ENCODE data around the gene EGFR.

EGFR gene

GRCh38 chr7:55036950-55037736 lies 18.3 kb downstream of the EGFR start:
- no peak for DNase-seq (ENCODE audit: low read depth)

DNA sequence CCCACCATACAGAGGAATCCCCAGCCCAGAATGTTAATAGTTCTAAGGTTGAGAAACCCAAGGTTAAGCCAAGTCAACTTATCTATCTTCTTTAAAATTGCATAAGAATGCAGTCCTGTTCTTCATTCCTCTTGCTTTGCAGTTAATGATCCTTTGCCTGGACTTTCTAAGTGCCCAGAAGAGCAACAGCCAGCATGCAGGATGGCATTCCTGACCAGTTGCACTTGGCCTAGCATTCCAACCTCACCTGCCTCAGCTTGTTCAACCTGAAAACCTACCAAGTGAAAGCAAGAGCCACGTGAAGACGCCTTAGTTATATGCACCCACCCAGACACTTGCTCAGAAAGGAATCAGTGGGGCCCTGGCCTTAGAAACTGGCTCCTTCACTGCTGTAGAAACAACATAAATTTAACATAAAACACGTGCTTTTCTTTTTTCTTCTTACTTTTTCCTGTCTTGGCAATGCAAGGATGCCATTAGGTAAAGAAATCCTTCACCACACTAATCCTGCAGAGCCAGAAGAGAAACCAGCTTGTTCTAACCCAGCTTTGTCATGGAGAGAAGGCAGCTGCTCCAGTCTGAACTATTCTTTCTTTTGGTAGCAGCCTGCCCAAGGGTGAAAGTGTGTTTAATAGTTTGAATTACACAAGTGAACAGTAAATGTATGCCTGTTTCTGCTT lies 25.0 kb downstream of the EGFR start:
- DNase-seq (ENCODE audit: low read depth) = no peak

GRCh38 chr7:55044371-55044717 lies 25.5 kb downstream of the EGFR start:
- DNase-seq (ENCODE audit: low read depth) = no peak

GRCh38 chr7:55044791-55045190 lies 26.0 kb downstream of the EGFR start:
- DNase-seq (ENCODE audit: low read depth) = no peak

DNA sequence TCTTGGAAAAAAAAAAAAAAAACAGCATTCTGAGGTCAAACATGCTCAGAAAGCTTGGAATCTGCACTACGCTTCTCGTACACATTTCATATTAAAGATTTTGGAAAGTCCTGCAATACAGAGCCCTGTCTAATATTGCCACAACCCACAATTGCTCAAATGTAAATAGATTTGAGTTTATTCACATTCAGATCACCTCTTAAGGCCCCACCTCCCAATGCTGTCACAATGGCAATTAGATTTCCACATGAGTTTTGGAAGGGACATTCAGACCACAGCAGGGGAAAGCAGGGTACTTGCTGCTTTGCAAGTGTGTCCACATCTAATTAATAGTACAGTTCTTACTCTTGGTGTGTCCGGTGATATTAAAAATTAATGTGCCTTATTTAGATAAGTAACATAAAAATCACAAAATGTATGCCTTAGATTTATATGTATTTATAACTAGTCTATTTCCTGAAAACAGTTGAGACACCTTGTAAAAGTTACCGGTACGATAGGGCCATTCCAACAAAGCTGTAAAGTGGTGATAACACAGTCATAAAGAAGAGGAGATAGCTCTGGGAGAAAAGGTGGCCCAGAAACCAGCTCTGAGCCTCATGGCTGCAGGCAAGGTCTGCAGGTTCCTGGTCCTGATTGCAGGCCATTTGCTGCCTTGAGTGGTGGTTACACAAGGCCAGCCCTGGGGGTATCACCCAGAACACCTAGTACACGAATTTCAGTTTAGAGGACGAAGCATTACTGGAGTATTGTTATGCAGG lies 27.9 kb downstream of the EGFR start:
- DNase-seq (ENCODE audit: low read depth) = no peak

GRCh38 chr7:55048221-55048859 lies 29.5 kb downstream of the EGFR start:
- no peak for DNase-seq (ENCODE audit: low read depth)

DNA sequence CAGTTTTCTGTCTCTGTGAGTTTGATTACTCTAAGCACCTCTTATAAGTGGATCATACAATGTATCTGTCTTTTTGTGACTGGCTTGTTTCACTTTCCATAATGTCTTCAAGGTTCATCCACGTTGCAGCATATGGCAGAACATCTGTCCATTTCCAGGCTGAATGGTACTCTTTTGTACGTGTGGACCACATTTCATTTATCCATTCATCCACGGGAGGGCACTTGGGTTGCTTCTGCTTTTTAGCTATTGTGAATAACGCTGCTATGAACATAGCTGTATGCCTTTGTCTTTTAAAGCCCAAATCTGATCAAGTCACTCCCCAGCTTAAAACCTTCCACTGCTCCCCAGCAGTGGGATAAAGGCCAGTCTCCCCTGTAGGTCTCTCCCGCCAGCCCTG lies 31.5 kb downstream of the EGFR start:
- DNase-seq (ENCODE audit: low read depth) = no peak

DNA sequence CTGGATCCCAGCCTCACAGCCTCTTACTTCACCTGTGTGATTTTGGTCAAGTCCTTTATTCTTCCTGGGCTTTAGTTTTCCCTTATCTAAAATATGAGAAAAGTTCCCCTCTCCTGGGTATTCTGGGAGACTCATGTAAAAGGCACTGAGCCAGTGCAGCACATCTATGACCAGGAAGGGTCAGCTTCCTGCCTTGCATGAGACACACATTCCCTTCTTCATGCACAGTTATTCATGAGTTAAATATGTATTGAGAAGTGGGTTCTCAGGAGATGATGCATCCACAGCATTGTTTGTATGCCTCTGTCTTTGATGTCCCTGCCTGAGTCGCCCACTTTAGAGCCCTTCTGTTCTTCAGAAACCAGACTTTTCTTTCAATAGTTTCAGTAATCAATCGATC lies 33.3 kb downstream of the EGFR start:
- no peak for DNase-seq (ENCODE audit: low read depth)

DNA sequence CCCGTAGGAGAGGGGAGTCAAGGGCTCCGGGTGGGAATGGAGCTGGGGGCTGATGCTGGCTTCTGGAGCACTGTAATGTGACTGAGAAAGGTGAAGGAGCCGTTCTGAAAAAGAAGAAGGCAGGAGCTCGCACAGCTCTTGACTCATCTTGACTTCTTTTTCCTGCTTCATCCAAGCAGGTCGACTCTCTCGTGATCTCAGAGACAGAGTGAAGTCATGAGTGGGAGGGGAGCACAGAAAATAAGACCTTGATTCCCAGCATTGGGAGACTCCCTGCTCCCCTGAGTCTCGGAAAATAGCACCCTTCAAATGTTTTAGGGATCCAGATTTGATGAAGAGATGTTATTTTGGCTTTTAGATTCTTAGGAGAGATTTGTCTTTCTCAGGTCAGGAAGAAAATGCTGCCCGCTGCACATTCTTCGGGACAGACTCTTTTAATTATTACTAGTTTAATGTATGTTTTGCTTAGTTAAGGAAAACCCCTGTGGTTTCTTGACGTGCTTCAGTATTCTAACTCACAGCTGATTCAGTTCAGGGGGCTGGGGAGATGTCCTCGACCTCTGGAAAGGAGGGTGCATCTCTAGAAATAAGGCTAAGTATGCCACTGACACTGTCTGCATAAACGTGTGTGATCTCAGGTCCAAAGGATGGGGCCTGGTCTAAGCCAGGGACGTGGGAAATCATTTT lies 34.1 kb downstream of the EGFR start:
- DNase-seq (ENCODE audit: low read depth) = no peak

DNA sequence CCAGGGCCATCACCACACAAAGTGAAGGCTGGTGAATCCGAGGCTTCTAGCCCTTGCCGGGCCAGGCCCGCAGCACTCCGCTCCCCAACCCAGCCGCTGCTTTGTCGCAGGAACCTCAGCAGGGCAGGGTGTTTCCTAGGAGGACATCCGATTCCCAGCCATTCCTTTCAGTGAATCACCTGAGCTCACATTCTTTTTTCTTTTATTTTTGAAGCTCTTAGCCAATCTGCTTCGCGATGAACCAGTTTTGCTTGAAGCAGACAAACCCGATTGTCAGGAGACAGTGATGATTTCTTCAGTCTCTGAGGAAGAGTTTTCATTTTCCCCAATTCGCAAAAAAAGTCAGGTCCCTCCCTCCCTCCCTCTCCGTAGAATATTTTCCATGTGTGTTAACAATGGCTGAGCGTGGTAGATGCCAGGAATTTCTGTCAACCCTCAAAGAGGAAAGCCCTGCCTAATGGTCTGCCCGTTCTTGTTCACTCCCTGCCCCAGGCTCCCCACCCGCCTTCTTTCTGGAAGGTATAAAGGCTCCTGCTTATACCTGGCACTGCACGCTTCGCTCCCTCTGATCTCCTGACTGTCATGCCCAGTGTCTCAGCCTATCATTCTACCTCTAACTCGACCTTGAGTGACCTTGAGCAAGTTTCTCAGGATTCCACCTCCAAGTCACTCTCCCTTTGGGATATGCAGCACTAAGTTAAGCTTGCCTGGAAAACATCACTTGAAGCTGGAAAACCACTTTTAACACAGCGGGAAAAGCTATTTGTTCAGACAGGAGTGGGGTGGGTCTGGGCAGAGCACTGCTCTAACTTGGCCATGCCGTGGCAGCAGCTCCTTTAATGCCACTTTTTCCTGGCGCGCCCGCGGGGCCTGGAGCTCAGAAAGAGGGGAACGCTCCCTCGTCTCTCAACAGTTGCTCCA lies 35.1 kb downstream of the EGFR start:
- DNase-seq (ENCODE audit: low read depth) = no peak

- DNase-seq (ENCODE audit: low read depth) = no peak
These were observed 35.9 kb downstream of the EGFR start for GRCh38 chr7:55054758-55055157.

GRCh38 chr7:55055479-55055878 lies 36.7 kb downstream of the EGFR start:
- DNase-seq (ENCODE audit: low read depth) = no peak

DNA sequence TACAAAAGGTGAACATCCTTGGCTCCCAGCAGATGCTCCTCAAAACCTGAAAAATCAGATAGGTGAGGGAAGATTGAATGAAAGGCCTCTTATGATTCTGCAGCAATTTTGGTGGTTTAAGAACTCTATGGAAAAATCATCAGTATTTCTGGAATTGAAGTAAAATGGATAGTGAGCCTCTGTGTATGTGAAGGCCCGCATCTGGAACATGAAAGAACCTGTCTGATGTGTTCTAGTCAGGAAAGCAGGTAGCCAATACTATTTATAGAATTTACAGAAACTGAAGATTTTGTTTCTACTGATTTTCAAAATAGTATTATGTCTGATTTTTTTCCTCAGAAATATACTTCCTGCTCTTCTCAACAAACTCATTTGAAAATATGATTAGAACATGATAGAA lies 37.3 kb downstream of the EGFR start:
- no peak for DNase-seq (ENCODE audit: low read depth)

DNA sequence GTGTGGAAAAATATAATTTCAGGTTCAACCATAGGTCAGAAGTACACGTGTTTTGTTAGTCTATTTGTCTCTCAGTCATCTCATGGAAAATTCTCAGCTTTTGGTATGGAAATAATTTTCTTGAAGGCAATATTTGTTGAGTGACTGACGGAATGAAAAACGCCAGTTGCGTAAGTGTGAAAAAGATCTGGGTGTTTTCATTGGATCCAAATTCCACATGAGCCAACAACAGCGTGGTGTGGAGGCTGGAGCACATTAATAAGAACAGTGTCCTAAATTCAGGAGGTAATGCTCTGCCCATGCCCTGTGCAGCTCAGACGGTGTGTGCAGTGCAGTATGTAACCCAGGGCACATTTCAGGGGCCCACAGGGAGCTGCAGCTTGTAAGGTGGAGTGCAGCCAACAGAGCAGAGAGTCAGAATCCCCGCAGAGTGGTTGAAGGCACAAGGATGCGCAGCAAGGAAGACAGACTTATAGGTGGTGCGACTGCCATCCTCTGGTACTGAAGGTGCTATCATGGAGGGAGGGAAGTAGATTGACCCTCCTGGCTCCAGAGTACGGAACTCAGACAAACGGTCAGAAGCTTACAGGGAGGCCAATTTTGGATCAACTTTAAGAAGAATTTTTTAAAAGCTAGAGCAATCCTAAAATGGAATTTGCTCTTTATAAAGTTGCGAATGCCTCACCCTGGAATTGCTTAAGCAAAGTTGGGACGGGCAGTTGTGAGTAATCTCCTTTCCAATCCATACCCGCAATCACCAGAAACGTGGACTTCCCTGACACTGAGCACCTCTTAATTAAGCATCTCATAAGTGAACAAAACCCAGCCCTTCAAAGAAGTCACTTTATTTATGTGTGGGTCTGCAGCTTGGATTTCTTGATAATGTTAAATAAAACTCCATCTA lies 38.0 kb downstream of the EGFR start:
- no peak for DNase-seq (ENCODE audit: low read depth)

DNA sequence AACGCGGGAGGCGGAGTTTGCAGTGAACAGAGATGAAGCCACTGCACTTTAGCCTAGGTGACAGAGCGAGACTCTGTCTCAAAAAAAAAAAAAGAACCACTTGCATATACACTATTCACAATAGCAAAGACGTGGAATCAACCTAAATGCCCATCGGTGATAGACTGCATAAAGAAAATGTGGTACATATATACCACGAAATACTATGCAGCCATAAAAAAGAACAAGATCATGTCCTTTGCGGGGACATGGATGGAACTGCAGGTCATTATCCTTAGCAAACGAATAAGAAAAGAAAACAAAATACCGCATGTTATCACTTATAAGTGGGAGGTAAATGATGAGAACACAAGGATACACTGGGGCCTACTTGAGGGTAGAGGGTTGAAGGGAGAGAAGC lies 39.5 kb downstream of the EGFR start:
- DNase-seq (ENCODE audit: low read depth) = no peak

DNA sequence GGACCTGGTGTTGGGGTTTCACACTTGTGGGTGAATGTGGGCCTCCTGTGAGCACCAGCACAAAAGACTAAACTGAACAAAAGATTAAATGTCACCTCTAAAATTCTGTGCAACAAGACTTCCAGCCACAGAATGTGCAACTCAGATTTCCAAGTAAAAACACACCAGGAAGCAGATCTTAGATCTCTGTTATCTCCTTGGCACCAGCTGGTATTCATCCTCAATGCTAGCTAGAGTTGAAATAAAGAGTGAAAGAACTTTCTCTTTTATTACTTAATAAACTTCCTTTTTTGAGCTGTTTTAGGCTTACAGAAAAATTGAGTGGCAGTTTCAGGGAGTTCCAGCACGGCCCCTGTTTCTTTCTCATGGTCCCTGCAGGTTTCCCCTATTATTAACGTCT lies 40.2 kb downstream of the EGFR start:
- no peak for DNase-seq (ENCODE audit: low read depth)

- no peak for DNase-seq (ENCODE audit: low read depth)
These were observed 41.3 kb downstream of the EGFR start for GRCh38 chr7:55060085-55060484.

DNA sequence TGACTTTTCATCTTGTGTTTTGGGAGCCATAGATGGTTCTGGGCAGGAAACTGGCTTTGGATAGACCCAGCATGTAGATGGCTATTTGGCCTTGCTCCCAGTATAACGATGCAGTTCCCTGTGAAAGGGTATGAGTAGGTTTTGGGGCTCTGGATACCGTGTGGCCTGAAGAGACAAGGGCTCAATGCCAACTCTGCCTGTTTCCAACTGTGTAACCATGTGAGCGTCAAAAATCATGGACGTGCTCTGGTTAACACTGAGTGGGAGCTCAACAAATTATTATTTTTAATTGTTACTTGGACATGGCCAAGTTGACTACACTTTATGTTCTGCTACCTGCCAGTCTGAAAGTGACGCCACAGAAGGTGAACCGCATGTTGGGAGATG lies 41.8 kb downstream of the EGFR start:
- no peak for DNase-seq (ENCODE audit: low read depth)

GRCh38 chr7:55061726-55062499 lies 43.1 kb downstream of the EGFR start:
- DNase-seq (ENCODE audit: low read depth) = no peak
